Measurements from ENCODE around the gene HEATR5A.
"Not testable (repeated sequence)": the region's sequence is repeated elsewhere in the genome, so short reads cannot be mapped to it uniquely, and the experiment has no call there.

The HEATR5A gene

DNA sequence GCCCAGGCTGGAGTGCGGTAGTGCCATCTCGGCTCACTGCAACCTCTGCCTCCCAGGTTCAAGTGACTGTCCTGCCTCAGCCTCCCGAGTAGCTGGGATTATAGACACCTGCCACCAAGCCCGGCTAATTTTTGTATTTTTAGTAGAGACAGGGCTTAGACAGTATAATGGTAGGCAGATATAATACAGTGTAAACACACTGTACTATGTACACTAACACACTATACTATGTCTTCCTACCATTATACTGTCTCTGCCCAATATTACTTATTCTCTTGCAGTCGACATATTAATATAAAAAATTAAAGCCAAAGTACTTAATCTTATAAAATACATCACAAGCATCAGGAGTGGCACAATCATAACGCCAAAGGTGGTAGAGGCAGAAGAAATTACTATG is 21.9 kb upstream of the HEATR5A start:
- TF ChIP-seq, protein P1, sequence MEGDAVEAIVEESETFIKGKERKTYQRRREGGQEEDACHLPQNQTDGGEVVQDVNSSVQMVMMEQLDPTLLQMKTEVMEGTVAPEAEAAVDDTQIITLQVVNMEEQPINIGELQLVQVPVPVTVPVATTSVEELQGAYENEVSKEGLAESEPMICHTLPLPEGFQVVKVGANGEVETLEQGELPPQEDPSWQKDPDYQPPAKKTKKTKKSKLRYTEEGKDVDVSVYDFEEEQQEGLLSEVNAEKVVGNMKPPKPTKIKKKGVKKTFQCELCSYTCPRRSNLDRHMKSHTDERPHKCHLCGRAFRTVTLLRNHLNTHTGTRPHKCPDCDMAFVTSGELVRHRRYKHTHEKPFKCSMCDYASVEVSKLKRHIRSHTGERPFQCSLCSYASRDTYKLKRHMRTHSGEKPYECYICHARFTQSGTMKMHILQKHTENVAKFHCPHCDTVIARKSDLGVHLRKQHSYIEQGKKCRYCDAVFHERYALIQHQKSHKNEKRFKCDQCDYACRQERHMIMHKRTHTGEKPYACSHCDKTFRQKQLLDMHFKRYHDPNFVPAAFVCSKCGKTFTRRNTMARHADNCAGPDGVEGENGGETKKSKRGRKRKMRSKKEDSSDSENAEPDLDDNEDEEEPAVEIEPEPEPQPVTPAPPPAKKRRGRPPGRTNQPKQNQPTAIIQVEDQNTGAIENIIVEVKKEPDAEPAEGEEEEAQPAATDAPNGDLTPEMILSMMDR (IDR thresholded peaks at IDR 0.05), result no peak
- Histone ChIP-seq H3K4me3 (ENCODE audit: low read depth in 1 of 2, low read length in 1 of 2) (no peak overlapping the region), H3K27me3 (no peaks in the 10 kb centered on the region), H3K9me3 (no peaks in the 10 kb centered on the region), H3K36me3 (no peaks in the 10 kb centered on the region), H3K27ac (no peak overlapping the region), H3K4me1 (ENCODE audit: control insufficient read depth in 1 of 2, insufficient read depth in 1 of 2, low read depth in 1 of 2, low read length in 1 of 2) (no peaks in the 10 kb centered on the region)

DNA sequence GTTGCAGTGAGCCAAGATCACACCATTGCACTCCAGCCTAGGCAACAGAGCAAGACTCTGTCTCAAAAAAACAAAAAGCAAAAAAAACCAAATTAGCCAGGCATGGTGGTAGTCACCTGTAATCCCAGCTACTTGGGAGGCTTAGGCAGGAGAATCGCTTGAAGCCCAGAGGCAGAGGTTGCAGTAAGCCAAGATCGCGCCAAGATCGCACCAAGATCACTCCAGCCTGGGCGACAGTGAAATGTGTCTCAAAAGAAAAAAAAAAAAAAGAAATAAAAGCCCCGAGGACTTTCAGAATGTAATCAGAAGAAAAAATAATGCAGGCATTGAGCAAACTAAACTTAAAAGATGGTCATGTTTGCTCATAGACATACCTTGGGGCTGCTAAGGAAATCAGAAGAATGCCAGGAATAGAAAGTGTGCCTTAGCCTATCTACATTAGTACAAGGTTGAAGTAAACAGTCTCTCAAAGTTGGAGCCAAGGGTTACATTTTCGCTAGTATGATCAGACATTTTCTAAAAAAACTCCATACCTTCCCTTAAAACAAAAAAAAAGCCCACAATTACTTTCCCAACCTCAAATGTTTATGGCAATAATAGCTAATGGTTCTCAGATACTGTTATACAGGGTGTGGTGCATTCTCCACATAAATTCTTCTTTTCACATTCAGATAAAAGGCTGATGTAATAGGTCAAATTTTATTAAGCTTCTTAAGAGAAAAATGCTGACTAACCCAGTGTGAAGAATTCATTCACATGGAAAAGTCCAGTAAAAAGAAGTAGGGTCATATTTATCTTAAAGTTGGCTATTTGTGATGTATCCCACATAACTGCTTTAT is 21.1 kb upstream of the HEATR5A start:
- Histone ChIP-seq H3K4me3 (ENCODE audit: low read depth in 1 of 2, low read length in 1 of 2) (no peak overlapping the region), H3K9me3 (no peaks in the 10 kb centered on the region), H3K36me3 (no peaks in the 10 kb centered on the region), H3K27ac (no peak overlapping the region), H3K4me1 (ENCODE audit: control insufficient read depth in 1 of 2, insufficient read depth in 1 of 2, low read depth in 1 of 2, low read length in 1 of 2) (no peaks in the 10 kb centered on the region), H3K27me3 (no peaks in the 10 kb centered on the region)
- TF ChIP-seq, protein P1 (IDR thresholded peaks at IDR 0.05), result no peak

DNA sequence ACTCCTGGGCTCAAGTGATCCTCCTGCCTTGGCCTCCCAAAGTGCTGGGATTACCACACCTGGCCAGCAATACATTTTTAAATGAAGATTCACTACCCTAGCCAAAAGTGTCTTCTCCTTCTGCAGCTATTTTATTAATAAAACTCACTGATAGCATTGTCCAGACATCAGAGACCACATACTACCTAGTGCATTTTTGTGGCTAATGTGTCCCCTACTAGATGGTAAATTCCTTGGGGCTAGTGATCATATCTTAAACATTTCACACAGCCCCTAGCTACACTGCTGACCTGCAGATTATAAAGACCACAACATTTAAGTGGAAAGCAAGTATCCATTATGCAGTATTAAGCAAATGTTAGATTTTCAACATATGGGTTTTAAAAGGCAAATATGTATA is 19.9 kb upstream of the HEATR5A start:
- H3K9me3 ChIP-seq, result no peaks in the 10 kb centered on the region
- no peak overlapping the region for H3K27ac ChIP-seq
- H3K4me1 ChIP-seq (ENCODE audit: control insufficient read depth in 1 of 2, insufficient read depth in 1 of 2, low read depth in 1 of 2, low read length in 1 of 2), result no peaks in the 10 kb centered on the region
- no peaks in the 10 kb centered on the region for H3K36me3 ChIP-seq
- H3K27me3 ChIP-seq, result no peaks in the 10 kb centered on the region
- H3K4me3 ChIP-seq (ENCODE audit: low read depth in 1 of 2, low read length in 1 of 2), result no peak overlapping the region
- TF ChIP-seq, protein P1 (IDR thresholded peaks at IDR 0.05), result no peak

DNA sequence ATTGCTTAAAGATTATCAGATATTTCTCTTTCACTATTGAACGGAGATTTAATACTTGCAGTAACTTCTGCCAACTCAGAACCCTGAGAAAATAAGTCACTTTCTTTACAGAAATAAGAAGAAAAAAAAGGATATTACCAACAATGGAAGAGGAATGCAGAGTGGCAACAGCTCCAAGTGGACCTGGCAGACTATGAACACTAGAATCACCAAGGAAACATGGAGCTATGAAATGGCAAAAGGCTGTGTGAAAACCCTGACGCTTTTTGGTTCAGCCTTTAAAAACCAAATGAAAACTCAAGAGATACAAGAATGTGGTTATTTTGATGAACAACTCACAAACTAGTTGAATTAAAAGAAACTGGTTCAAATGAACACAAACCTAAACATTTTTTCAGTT is 19.2 kb upstream of the HEATR5A start:
- TF ChIP-seq, protein P1 (IDR thresholded peaks at IDR 0.05), result no peak
- H3K4me1 ChIP-seq (ENCODE audit: control insufficient read depth in 1 of 2, insufficient read depth in 1 of 2, low read depth in 1 of 2, low read length in 1 of 2), result no peaks in the 10 kb centered on the region
- no peaks in the 10 kb centered on the region for H3K27me3 ChIP-seq
- no peak overlapping the region for H3K4me3 ChIP-seq (ENCODE audit: low read depth in 1 of 2, low read length in 1 of 2)
- no peaks in the 10 kb centered on the region for H3K9me3 ChIP-seq
- H3K36me3 ChIP-seq, result no peaks in the 10 kb centered on the region
- H3K27ac ChIP-seq, result no peak overlapping the region

GRCh38 chr14:31437045-31437691 is 16.8 kb upstream of the HEATR5A start:
- not testable (repeated sequence) for H3K27me3 ChIP-seq; H3K9me3 ChIP-seq; H3K4me3 ChIP-seq (ENCODE audit: low read depth in 1 of 2, low read length in 1 of 2); H3K36me3 ChIP-seq; H3K27ac ChIP-seq; H3K4me1 ChIP-seq (ENCODE audit: control insufficient read depth in 1 of 2, insufficient read depth in 1 of 2, low read depth in 1 of 2, low read length in 1 of 2)

- Histone ChIP-seq H3K4me1 (ENCODE audit: control insufficient read depth in 1 of 2, insufficient read depth in 1 of 2, low read depth in 1 of 2, low read length in 1 of 2) (no peaks in the 10 kb centered on the region), H3K27ac (no peak overlapping the region)
- TF ChIP-seq, protein P1 (IDR thresholded peaks at IDR 0.05), result no peak
These were observed 14.9 kb upstream of the HEATR5A start for GRCh38 chr14:31435276-31435675.

More at GRCh38 chr14:31435276-31435675, 14.9 kb upstream of the HEATR5A start:
- Histone ChIP-seq H3K27me3 (no peaks in the 10 kb centered on the region), H3K36me3 (no peaks in the 10 kb centered on the region), H3K4me3 (ENCODE audit: low read depth in 1 of 2, low read length in 1 of 2) (no peak overlapping the region), H3K9me3 (no peaks in the 10 kb centered on the region)
